B cell (primary cell): ENCODE data around the gene CFAP97D2. TPM values are rescaled to one million over a fixed set of nuclear protein-coding genes. Genes with fewer than 3 reads are reported as not detected.

Experiments
- ATAC-seq: fragments of 200-7000 bp; cut with Tn5 transposase; one replicate; pipeline ENCODE4 v1.10.0; 2021; ENCODE audit warnings: low read depth, mild to moderate bottlenecking, moderate number of reproducible peaks, moderate library complexity
- CTCF ChIA-PET: fragments of 350-600 bp; sonication (Branson Sonifier 250); formaldehyde crosslinking; loops from one replicate; lab custom pipeline; 2021; ENCODE audit warnings: antibody characterized with exemption, inconsistent platforms; lab: Charles Lee
- POLR2A ChIA-PET: fragments of 350-600 bp; sonication (Branson Sonifier 250); formaldehyde crosslinking; loops from one replicate; lab custom pipeline; 2021; ENCODE audit warnings: antibody characterized with exemption; lab: Charles Lee
- DNase-seq: peaks from one replicate; pipeline ENCODE4 v3.0.0; 2013
- H2AFZ ChIP-seq: 2 replicates; pipeline ENCODE4 v1.6.1; 2012; ENCODE audit warnings: mild to moderate bottlenecking, low read depth, low read length; ENCODE audit not compliant: insufficient read depth, poor library complexity, severe bottlenecking
- H3K27ac ChIP-seq, 2 donors: 1 replicate in 1 of 2; 2 replicates in 1 of 2; pipeline ENCODE4 v1.5.1; 2012 to 2013; ENCODE audit warnings: low read length in 2 of 2, mild to moderate bottlenecking in 2 of 2, moderate library complexity in 1 of 2
- H3K27me3 ChIP-seq, 4 experiments: fragments of 200-600 bp in 1 of 4; sonication (generic) in 1 of 4; replicated peaks in 1 of 4; 1 replicate in 2 of 4; 2 replicates in 2 of 4; pipeline versions ENCODE4 v1.6.1 to v1.7.0; 2013 to 2016; ENCODE audit warnings: low read length in 3 of 4, mild to moderate bottlenecking in 2 of 4, mixed read lengths in 1 of 4, moderate library complexity in 1 of 4; ENCODE audit not compliant: insufficient read depth in 4 of 4, control insufficient read depth in 3 of 4; ENCODE audit errors: control extremely low read depth in 1 of 4
- H3K36me3 ChIP-seq, 2 experiments: replicated peaks in 1 of 2; 1 replicate in 1 of 2; 2 replicates in 1 of 2; pipeline versions ENCODE4 v1.6.1 to v1.7.1; 2013; ENCODE audit warnings: low read length in 1 of 2; ENCODE audit not compliant: insufficient read depth in 2 of 2, control insufficient read depth in 1 of 2; ENCODE audit errors: control extremely low read depth in 1 of 2, extremely low read depth in 1 of 2
- H3K4me1 ChIP-seq, 2 donors: fragments of 200-600 bp in 1 of 2; sonication (generic) in 1 of 2; 1 replicate in 1 of 2; 2 replicates in 1 of 2; pipeline versions ENCODE4 v1.5.1 to v1.6.1; 2013 to 2017; ENCODE audit warnings: low read length in 2 of 2; ENCODE audit not compliant: control insufficient read depth in 2 of 2, insufficient read depth in 2 of 2
- H3K4me2 ChIP-seq: replicated peaks from 2 replicates; pipeline ENCODE3; 2012; ENCODE audit warnings: mild to moderate bottlenecking, low read depth, low read length; ENCODE audit not compliant: poor library complexity, severe bottlenecking
- H3K4me3 ChIP-seq, 5 experiments: fragments of 200-600 bp in 1 of 5; sonication (generic) in 1 of 5; 1 replicate in 3 of 5; 2 replicates in 2 of 5; pipeline versions ENCODE4 v1.5.1 to v1.7.0; 2011 to 2016; ENCODE audit warnings: low read length in 4 of 5, mild to moderate bottlenecking in 4 of 5, low read depth in 2 of 5, control low read depth in 1 of 5, moderate library complexity in 1 of 5; ENCODE audit not compliant: insufficient read depth in 1 of 5; ENCODE audit errors: control extremely low read depth in 1 of 5, extremely low read depth in 1 of 5
- H3K79me2 ChIP-seq: fragments of 200-600 bp; sonication (generic); one replicate; pipeline ENCODE4 v1.6.0; 2016; ENCODE audit warnings: low read length; ENCODE audit not compliant: control insufficient read depth, insufficient read depth
- H3K9ac ChIP-seq: fragments of 200-600 bp; sonication (generic); 2 replicates; pipeline ENCODE4 v1.6.1; 2017; ENCODE audit warnings: mild to moderate bottlenecking, low read length, moderate library complexity
- H3K9me3 ChIP-seq, 3 donors: one replicate each; pipeline versions ENCODE4 v1.6.1 to v1.7.1; 2013; ENCODE audit warnings: low read length in 2 of 3; ENCODE audit not compliant: control insufficient read depth in 2 of 3, insufficient read depth in 1 of 3; ENCODE audit errors: control extremely low read depth in 1 of 3
- H4K20me1 ChIP-seq: 2 replicates; pipeline ENCODE4 v1.6.0; 2012; ENCODE audit warnings: mild to moderate bottlenecking, low read length; ENCODE audit not compliant: insufficient read depth, control insufficient read depth, poor library complexity, severe bottlenecking
- H3K27ac Mint-ChIP-seq: one replicate; pipeline ENCODE4 v1.8.0; 2021; ENCODE audit warnings: mixed read lengths
- H3K27me3 Mint-ChIP-seq: one replicate; pipeline ENCODE4 v1.8.0; 2021; ENCODE audit warnings: mixed read lengths
- H3K4me1 Mint-ChIP-seq: one replicate; pipeline ENCODE4 v1.8.0; 2021; ENCODE audit warnings: mixed read lengths
- H3K4me3 Mint-ChIP-seq: one replicate; pipeline ENCODE4 v1.8.0; 2021; ENCODE audit warnings: mixed read lengths
- H3K9me3 Mint-ChIP-seq: one replicate; pipeline ENCODE4 v1.8.0; 2022; ENCODE audit warnings: mixed read lengths; ENCODE audit not compliant: insufficient read depth
- CTCF ChIP-seq: fragments of 200-600 bp; IDR thresholded peaks from one replicate; pipeline ENCODE4 v1.8.0; 2022; ENCODE audit warnings: antibody characterized with exemption, mild to moderate bottlenecking
- EZH2 ChIP-seq: IDR thresholded peaks from 2 replicates; pipeline ENCODE4 v1.6.1; 2012; ENCODE audit warnings: borderline replicate concordance, low read depth, mild to moderate bottlenecking, moderate library complexity, low read length; ENCODE audit not compliant: insufficient read depth, poor library complexity, severe bottlenecking
- WGBS: methylation state at CpG from one replicate; pipeline ENCODE4 v1.1.5; 2013; ENCODE audit warnings: missing lambda C conversion rate; ENCODE audit not compliant: insufficient coverage; 5-methylcytosine and 5-hydroxymethylcytosine counted together
- intact Hi-C: fragments of 100-400 bp; cut with micrococcal nuclease; formaldehyde crosslinking; loops from one replicate; pipeline ENCODE4 v1.10.0; 2022
- polyA minus RNA-seq: library from RNA; depleted of rRNA, polyadenylated mRNA; stranded (reverse); fragments of >200 nt; gene quantifications from 2 replicates; pipeline ENCODE4 v1.2.3, GENCODE V29; 2012
- polyA plus RNA-seq: library from polyadenylated mRNA; depleted of rRNA; stranded (reverse); fragments of >200 nt; gene quantifications from 2 replicates; pipeline ENCODE4 v1.2.3, GENCODE V29; 2012
- total RNA-seq, 2 donors: library from RNA; stranded (reverse); fragments of 120-200 nt in 1 of 2; gene quantifications; 1 replicate in 1 of 2; 2 replicates in 1 of 2; pipeline versions ENCODE4 v1.2.3 to v1.2.4, GENCODE V29; 2013 to 2022

Gene CFAP97D2
- total RNA-seq: 0.22 TPM in 1 of 2 replicates, not detected in the other
- total RNA-seq (2013): 0.05 TPM
- 0.09 and 0.32 TPM in 2 replicates for polyA plus RNA-seq
- polyA minus RNA-seq: 0.43 TPM in 1 of 2 replicates, not detected in the other

GRCh38 chr13:114179087-114179658 is at the start of gene CFAP97D2:
Gene CFAP97D2 (plus strand): TSS chr13:114179257. CDS start chr13:114179331, 74 bp downstream.
- no peak within 1 kb of the TSS for H3K27ac Mint-ChIP-seq
- no peaks in the 10 kb centered on the region for H3K9me3 Mint-ChIP-seq

More at GRCh38 chr13:114179087-114179658, at the start of gene CFAP97D2:
- Histone ChIP-seq H3K27me3 (peaks cover 0 to 27% (median 4%) of the 10 kb centered on the region in 4 experiments), H3K27ac (no peak within 1 kb of the TSS), H3K36me3 (no peaks in the 10 kb centered on the region), H2AFZ (no peak within 1 kb of the TSS), H3K4me2 (no peak within 1 kb of the TSS), H3K4me3 (no peak within 1 kb of the TSS), H3K9ac (no peak within 1 kb of the TSS), H3K79me2 (no peaks in the 10 kb centered on the region), H3K4me1 (no peaks in the 10 kb centered on the region), H4K20me1 (no peaks in the 10 kb centered on the region), H3K9me3 (peaks cover 0 to 4% (median 1%) of the 10 kb centered on the region in 3 donors)
- Mint-ChIP-seq H3K4me3 (no peak within 1 kb of the TSS), H3K4me1 (peaks cover 4% of the 10 kb centered on the region), H3K27me3 (peaks cover 35% of the 10 kb centered on the region)
- intact Hi-C loops: no loop called here
- no peak for DNase-seq
- no peak for ATAC-seq
- CTCF ChIA-PET: no interaction called here
- TF ChIP-seq EZH2 (no peak), CTCF (no peak)
- WGBS: 86% methylated on average over 9 of the region's 13 CpGs
- POLR2A ChIA-PET: no interaction called here
